ENCODE data around the gene KRTAP19-5.

DNA sequence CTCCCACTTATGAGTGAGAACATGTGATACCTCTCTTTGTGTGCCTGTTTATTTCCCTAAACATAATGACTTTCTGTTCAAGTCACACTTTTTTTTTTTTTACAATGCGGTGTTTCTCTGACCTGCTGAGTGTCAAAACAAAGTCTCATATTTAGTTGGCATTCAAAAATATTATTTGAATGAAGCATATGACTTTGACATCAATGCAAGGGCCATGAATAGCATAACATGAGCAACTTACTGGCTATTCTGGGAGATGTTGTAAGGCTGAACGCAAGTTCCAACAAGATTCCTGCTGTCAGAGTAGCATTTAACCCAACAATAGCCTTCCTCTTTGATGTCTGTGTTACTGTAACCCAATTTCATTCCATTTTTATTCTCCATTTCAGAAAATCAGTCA is 19.8 kb downstream of the KRTAP19-5 start:
- TF ChIP-seq, protein P1, sequence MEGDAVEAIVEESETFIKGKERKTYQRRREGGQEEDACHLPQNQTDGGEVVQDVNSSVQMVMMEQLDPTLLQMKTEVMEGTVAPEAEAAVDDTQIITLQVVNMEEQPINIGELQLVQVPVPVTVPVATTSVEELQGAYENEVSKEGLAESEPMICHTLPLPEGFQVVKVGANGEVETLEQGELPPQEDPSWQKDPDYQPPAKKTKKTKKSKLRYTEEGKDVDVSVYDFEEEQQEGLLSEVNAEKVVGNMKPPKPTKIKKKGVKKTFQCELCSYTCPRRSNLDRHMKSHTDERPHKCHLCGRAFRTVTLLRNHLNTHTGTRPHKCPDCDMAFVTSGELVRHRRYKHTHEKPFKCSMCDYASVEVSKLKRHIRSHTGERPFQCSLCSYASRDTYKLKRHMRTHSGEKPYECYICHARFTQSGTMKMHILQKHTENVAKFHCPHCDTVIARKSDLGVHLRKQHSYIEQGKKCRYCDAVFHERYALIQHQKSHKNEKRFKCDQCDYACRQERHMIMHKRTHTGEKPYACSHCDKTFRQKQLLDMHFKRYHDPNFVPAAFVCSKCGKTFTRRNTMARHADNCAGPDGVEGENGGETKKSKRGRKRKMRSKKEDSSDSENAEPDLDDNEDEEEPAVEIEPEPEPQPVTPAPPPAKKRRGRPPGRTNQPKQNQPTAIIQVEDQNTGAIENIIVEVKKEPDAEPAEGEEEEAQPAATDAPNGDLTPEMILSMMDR (IDR thresholded peaks at IDR 0.05; ENCODE audit: low read length): no peak
- no peak for TF ChIP-seq EZH2 (IDR thresholded peaks at IDR 0.05; ENCODE audit: borderline replicate concordance, low read length)

Data from OCI-LY1 (cell line).